ENCODE data around the gene LIN54.
"Not testable (repeated sequence)": the region's sequence is repeated elsewhere in the genome, so short reads cannot be mapped to it uniquely, and the experiment has no call there.

Gene LIN54

DNA sequence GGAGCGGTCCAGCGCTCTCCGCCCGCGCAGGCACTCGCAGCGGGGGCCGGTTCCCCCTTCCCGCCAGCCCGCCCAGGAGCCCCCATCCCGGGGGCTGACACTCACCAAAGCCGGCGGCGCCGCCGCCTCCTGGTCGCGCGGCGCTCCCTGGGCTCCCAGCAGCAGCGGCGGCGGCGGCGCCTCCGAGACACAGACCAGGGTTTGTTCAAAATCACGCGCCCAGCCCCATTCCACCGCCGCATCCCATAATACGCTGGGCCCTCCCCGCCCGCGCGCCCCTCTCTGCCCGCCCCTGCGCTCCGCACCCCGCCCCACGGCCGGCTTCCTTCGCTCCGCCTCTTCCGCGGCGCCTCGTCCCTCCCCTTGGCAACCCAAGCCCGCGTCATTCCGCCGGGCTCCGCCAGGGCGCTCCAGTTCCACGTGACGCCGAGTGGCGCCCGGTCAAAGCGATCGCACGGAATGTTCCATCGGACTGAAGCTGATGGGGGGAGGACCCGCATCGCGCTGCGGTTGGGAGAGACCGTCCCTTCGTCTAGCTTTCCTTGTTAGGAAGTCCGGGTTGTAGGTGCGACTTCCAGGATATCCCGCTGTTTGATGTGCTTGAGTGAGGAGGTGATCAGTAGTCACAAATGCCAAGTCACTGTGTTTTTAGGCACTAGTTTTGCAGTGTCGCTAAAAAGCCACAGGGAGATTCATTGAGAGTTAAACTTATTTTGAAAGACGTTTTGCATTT lies 2.2 kb upstream of the LIN54 start:
- in situ Hi-C loops (cut with MboI; ENCODE audit: low sequenced_read_pairs), result no loop called here

GRCh38 chr4:83012200-83012686 lies 1.6 kb upstream of the LIN54 start:
- in situ Hi-C loops (cut with MboI; ENCODE audit: low sequenced_read_pairs), result no loop called here

- in situ Hi-C loops (cut with MboI; ENCODE audit: low sequenced_read_pairs), result no loop called here
These were observed 1.1 kb upstream of the LIN54 start for GRCh38 chr4:83011689-83012199.

DNA sequence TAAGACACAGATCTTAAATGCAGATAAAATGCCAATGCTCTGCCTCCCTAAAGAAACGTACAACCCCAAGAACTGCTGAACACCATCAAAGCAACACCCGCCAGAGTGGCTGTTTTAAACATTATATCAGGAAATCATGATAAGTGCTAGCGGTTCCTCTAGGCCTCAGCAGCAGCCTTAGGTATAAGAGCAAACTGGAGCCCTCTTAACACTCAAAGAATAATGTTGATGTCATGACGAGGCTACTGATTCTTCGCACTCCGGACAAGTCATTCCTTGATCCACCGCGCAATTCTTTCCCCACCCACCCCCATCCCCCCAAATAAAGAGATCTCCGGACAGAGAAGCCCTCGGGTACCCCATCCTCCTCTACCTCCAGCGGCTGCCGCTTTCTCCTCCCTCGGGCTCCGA lies 507 bp downstream of the LIN54 start:
- in situ Hi-C loops (cut with MboI; ENCODE audit: low sequenced_read_pairs), result no loop called here

GRCh38 chr4:83009529-83009928 lies 1.1 kb downstream of the LIN54 start:
- in situ Hi-C loops (cut with MboI; ENCODE audit: low sequenced_read_pairs), result no loop called here

DNA sequence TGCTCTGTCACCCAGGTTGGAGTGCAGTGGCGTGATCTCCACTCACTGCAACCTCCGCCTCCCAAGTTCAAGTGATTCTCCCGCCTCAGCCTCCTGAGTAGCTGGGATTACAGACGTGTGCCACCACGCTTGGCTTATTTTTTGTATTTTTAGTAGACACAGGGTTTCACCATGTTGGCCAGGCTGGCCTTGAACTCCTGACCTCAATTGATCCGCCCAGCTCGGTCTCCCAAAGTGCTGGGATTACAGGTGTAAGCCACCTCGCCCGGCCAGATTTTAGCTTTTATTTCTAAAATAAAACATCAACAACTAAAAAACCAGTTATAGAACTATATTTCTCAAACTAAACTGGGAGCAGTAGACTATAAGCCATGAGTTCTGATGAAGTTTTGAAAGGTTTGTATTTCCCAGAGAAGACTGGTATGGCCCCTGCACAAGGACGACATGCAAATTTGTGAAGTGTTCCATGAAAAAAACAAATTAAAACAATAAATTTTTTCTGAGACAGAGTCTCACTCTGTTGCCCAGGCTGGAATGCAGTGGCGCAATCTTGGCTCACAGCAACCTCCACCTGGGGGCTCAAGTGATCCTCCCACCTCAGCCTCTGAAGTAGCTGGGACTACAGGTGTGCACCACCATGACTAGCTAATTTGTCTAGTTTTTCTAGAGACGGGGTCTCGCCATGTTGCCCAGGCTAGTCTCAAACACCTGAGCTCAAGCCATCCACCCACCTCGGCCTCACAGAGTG lies 7.4 kb downstream of the LIN54 start:
- in situ Hi-C loops (cut with MboI; ENCODE audit: low sequenced_read_pairs), result not testable (repeated sequence)

DNA sequence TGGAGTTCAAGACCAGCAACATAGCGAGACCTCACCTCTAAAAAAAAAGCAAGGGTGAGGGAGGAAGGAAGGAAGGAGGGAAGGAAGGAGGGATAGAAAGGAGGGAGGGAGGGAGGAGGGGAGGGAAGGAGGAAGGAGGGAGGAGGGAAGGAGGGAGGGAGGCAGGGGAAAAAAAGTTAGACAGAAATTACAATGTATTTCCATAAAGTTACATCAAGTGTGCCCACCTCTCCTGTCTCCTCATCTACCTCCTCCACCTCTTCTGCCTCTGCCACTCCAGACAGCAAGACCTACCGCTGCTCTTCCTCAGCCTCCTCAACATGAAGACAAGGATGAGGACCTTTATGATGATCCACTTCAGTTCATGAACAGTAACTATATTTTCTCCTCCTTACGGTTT lies 8.3 kb downstream of the LIN54 start:
- in situ Hi-C loops (cut with MboI; ENCODE audit: low sequenced_read_pairs), result no loop called here

- in situ Hi-C loops (cut with MboI; ENCODE audit: low sequenced_read_pairs), result no loop called here
These were observed 11.7 kb downstream of the LIN54 start for GRCh38 chr4:82998898-82999297.

DNA sequence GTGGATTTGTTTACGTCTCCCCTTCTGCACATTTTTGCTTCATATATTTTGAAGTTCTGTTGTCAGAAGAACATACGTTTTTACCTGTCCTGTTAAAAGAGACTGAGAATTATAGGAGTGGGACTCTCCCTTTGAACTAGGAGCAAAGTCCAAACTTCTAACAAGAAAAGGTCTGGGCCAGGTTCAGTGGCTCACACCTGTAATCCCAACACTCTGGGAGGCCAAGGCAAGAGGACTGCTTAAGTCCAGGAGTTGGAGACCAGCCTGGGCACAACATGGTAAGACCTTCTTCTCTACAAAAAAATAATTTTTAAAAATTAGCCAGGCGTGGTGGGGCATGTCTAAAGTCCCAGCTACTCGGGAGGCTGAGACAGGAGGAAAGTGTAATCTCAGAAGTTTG lies 15.8 kb downstream of the LIN54 start:
- in situ Hi-C loops (cut with MboI; ENCODE audit: low sequenced_read_pairs), result no loop called here

- in situ Hi-C loops (cut with MboI; ENCODE audit: low sequenced_read_pairs), result no loop called here
These were observed 20.8 kb downstream of the LIN54 start for GRCh38 chr4:82989575-82990429.

DNA sequence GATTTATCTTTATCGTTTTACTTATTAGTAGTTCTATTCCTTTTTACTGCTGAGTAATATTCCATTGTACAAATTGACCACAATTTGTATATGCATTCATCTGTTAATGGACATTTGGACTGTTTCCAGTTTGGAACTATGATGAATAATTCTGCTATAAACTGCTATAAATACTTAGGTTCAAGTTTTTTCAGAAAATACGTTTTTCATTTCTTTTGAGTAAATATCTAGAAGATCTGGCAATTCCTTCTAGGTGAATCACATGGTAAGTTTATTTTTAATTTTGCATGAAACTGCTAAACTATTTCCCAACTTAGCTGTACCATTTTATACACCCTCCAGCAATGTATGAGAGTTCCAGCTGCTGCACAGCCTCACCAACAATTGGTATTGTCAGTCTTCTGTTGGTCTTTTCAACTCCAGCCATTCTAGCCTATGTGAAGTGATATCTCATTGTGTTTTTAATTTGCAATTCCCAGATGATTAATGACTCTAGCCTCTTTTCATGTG lies 22.2 kb downstream of the LIN54 start:
- in situ Hi-C loops (cut with MboI; ENCODE audit: low sequenced_read_pairs), result no loop called here

DNA sequence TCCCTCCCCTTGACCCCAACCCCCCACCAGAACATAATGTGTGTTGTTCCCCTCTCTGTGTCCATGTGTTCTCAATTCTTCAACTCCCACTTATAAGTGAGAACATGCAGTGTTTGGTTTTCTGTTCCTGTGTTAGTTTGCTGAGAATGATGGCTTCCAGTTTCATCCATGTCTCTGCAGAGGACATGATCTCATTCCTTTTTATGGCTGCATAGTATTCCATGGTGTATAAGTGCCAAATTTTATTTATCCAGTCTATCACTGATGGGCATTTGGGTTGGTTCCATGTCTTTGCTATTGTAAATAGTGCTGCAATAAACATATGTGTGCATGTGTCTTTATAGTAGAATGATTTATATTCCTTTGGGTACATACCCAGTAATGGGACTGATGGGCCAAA lies 23.1 kb downstream of the LIN54 start:
- in situ Hi-C loops (cut with MboI; ENCODE audit: low sequenced_read_pairs), result not testable (repeated sequence)

DNA sequence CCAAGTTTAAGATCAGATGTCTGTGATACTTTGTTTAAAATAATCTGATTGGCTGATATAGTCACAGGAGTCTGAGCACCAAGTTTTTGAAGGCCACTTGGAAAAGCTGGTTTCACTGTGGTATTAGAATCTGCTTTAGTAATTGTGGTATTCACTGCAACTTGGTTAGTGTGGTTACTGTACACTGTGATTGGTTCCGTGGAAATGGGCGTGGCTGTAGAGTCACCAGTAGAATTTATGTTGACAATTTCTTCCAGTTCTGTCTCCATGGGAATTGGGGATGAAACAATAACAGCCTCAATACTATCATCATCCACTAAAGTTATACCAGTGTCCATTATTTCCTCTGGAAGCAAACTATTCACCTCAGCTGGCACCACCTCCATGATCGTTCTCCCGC lies 26.2 kb downstream of the LIN54 start:
- in situ Hi-C loops (cut with MboI; ENCODE audit: low sequenced_read_pairs), result no loop called here

DNA sequence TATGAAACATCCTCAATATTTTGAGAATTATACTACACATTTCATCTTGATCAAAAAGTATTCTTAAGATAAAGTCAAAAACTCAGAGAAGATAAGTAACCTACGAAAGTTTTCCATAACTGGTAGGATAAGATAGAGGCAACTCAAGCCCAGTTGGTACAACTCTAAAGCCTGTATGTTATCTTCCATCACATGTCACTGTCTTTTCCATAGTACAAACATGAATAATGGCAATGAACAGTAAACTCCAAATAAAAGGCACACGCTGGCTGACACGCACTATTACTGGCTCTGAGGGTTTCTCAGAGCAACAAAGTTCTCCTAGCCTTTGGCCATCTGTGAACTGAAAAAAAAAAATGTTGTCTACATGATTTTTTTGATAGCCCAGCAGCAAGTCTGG lies 27.2 kb downstream of the LIN54 start:
- in situ Hi-C loops (cut with MboI; ENCODE audit: low sequenced_read_pairs), result no loop called here

- in situ Hi-C loops (cut with MboI; ENCODE audit: low sequenced_read_pairs), result no loop called here
These were observed 29.5 kb downstream of the LIN54 start for GRCh38 chr4:82981138-82981537.

GRCh38 chr4:82975792-82976191 lies 34.8 kb downstream of the LIN54 start:
- in situ Hi-C loops (cut with MboI; ENCODE audit: low sequenced_read_pairs), result no loop called here

DNA sequence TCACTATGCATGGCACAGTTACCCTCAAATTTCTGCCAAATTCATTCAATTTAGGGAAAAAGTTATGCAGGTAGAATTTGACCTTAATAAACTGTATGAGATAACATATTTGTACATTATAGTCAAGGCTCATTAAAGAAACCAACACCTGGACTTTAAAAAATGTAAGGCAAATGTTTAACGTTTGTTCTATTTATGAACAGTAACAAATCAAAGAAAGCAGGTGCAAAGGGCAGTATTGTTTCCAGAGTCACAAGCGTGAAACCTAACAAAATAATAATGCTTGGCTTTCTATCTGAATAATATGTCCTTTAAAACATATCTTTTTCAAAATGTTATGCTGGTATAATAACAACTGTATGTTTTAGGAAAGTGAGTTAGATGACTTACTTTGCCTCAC lies 41.2 kb downstream of the LIN54 start:
- in situ Hi-C loops (cut with MboI; ENCODE audit: low sequenced_read_pairs), result no loop called here

- in situ Hi-C loops (cut with MboI; ENCODE audit: low sequenced_read_pairs), result no loop called here
These were observed 41.7 kb downstream of the LIN54 start for GRCh38 chr4:82968972-82969371.

DNA sequence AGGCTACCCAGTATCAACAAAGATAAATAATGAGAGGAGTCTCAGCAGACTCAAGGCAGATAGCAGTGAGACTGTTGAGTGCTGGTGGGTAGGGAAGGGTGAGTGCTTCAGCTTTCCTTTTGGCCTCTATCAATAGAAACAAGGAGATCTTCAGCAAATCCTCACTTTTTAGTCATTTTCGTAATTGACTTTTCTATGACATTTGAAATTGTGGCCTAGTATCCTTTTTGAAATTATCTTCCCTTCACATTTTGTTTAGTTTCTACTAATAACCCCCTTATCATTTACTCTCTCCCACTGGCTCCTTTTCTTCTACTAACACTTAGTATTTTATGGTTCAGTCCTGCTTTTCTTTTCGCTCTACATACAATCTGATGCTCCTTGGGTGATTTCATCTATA lies 44.9 kb downstream of the LIN54 start:
- in situ Hi-C loops (cut with MboI; ENCODE audit: low sequenced_read_pairs), result no loop called here

- in situ Hi-C loops (cut with MboI; ENCODE audit: low sequenced_read_pairs), result no loop called here
These were observed 53.6 kb downstream of the LIN54 start for GRCh38 chr4:82957045-82957444.

DNA sequence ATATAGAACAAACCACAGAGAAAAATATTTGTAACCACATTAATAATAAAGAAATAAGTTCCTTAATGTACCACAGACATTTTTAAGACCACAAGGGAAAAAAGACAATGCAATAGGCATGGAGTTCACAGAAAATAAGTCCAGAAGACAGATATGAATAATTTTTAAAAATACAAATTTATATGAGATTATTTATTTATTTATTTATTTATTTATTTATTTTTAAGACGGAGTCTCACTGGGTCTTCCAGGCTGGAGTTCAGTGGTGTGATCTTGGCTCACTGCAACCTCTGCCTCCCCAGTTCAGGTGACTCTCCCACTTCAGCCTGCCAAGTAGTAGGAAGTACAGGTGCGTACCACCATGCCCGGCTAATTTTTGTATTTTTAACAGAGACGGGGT lies 56.4 kb downstream of the LIN54 start:
- in situ Hi-C loops (cut with MboI; ENCODE audit: low sequenced_read_pairs), result no loop called here
